DMS114 treated with DMSO at 0.1 percent for 48 hours (cell line): ENCODE results near the gene LANCL3.
"Not testable (repeated sequence)": the region's sequence is repeated elsewhere in the genome, so short reads cannot be mapped to it uniquely, and the experiment has no call there.

Experiments
- DNase-seq: peaks from one replicate; lab custom pipeline; 2025; ENCODE audit not compliant: unreplicated experiment; lab: John Stamatoyannopoulos, UW

Gene LANCL3

GRCh38 chrX:37609727-37610126 lies 38.3 kb downstream of the LANCL3 start:
- no peak for DNase-seq

DNA sequence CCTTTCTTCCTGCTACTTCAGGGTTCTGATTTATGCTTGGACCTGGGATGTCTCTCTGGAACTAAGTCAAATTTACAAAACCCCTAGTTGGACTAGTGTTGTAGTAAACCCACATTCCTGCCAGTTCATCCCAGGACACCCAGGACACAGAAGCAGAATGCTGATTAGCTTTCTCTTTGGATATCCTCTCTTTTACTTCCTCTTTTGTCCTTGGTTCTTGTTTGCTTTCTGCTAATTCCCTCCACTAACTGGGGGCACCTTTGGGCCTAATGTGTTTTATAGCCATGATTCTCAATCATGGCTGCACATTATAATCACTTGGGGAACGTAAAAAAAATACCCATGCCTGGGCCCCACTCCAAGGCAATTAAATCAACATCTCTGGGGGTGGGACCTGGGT lies 42.5 kb downstream of the LANCL3 start:
- DNase-seq: no peak

GRCh38 chrX:37627602-37628001 lies 56.1 kb downstream of the LANCL3 start:
- no peak for DNase-seq

GRCh38 chrX:37638047-37638446 lies 66.6 kb downstream of the LANCL3 start:
- no peak for DNase-seq

GRCh38 chrX:37640142-37640541 lies 68.7 kb downstream of the LANCL3 start:
- no peak for DNase-seq

- DNase-seq: no peak
Measured at GRCh38 chrX:37641859-37642258, 70.4 kb downstream of the LANCL3 start.

DNA sequence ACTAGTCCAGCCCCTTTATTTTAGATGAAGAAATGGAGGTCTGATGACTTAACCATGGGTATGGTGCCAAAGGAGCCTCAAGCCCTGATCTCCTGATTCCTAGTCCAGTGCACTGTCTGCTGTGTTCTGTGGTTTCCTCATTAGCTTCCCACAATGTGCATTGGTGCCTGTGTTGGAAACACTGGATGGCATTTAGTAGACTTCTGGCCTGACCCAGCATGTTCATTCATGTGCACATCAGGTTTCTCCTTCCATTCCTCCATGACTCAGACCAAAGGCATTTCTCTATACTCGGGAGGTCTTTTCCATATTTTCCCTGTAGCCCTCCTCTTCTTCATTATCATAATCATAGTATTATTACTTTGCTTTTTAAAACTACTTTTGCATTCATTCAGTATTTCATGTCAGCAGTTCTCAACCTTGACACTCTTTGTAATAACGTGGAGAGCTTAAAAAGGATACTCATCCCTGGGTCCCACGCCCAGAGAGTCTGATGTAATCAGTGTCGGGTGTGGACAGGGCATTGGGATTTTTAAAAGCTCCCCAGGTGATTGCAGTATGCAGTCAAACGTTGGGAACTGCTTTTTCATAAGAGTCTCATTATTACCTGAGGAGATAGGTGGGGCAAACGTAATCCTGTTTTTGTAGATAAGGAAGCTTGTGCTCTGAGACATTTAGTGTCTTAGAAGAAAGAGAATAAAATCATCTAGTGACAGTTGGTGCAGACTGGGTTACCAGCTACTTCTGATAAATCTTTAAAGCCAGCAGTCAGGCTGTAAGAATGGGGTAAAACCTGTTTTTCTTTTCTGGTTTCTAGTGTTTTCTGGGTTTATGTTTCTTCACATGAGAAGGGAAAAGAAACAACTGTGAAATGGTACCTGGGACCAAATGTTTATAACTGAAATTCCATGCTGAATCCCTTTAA lies 73.2 kb downstream of the LANCL3 start:
- no peak for DNase-seq

DNA sequence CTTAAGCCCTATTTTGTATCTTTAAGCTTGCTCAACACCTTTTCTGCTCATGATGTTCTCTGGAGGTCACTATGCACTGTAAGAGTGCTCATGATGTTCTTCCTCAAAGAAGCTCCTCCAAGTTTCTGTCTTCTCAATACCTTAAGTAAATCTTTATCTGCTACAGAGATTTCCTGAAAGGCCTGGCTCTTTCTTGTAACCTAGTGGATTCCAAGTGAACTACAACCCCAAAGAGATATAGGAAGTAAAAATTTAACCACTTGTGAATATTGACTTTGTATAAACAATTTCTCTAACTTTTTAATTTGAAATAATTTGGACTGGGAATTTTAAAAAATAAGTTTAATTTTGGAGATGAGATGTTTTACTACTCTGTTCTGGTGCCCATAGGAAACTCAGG lies 74.8 kb downstream of the LANCL3 start:
- DNase-seq: no peak

DNA sequence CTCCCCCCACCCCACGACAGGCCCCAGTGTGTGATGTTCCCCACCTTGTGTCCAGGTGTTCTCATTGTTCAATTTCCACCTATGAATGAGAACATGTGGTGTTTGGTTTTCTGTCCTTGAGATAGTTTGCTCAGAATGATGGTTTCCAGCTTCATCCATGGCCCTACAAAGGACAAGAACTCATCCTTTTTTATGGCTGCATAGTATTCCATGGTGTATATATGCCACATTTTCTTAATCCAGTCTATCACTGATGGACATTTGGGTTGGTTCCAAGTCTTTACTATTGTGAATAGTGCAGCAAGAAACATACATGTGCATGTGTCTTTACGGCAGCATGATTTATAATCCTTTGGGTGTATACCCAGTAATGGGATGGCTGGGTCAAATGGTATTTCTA lies 79.4 kb downstream of the LANCL3 start:
- not testable (repeated sequence) for DNase-seq

DNA sequence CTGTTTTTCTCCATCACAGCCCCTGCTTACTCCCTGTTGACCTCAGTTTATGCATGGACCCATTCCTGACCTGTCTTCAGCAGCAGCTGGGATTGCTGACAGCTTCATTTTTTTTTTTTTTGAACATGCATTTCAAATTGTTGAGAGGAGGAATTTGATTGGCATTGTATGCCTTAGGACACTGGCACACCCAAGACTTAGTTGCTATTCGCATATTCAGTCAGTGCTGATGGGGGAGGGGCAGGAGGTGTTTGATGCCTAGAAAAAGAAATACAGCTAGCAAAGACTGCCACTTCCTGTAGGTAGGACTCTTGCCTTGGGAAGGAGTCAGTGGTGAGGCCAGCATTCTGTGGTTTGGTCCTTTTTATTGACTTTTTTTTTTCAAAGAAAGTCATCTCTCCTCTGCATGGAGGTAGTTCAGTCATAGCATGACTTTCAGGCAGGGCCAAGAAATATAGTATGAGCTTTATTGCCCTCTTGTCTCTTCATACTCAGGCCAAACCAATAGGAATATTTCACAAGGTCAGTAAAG lies 80.5 kb downstream of the LANCL3 start:
- no peak for DNase-seq

GRCh38 chrX:37652589-37653231 lies 81.2 kb downstream of the LANCL3 start:
- no peak for DNase-seq

- no peak for DNase-seq
Measured at GRCh38 chrX:37653397-37654085, 82.1 kb downstream of the LANCL3 start.

DNA sequence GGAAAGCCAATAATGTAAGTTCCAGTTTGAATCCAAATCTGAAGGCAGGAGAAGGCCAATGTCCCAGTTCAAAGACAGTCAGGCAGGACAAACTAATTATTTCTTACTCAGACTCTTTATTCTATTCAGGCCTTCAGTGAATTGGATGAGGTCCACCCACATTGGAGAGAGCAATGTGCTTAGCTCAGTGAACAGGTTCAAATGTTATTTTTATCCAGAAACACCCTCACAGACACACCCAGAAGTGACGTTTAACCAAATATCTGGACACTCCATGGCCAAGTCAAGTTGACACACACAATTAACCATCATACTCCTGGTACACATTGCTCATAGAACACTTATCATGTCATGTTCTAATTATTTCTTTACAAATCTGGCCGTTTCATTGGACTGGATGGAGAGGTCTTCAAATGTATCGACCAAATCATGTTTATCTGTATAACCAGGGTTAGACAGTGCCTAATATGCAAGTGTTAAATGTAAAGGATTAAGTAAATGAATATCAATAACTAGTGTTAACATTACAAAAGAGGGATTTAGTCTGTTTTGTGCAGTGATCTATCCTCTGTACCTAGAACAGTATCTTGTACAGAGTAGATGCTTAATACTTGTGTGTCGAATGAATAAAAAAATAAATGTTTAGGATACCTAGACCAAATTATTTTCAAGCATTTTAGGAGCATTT lies 87.0 kb downstream of the LANCL3 start:
- DNase-seq: no peak

DNA sequence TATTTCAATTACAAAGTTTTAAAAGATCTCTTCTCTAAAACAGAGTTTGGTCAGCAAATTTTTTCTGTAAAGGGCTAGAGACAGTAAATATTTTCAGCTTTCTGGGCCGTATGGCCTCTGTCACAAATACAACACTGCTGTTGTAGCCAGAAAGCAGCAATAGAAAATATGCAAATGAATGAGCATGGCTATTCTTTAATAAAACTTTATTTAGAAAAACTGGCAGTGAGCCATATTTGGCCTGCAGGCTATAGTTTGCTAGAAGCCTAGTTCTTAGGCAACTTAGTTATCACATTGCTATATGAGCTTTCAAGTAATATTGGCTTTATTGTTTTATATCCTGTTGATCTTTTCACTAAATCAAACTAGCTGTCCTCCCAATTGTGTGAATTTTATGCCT lies 87.6 kb downstream of the LANCL3 start:
- no peak for DNase-seq

- DNase-seq: no peak
Measured at GRCh38 chrX:37662181-37662580, 90.7 kb downstream of the LANCL3 start.

GRCh38 chrX:37666516-37666915 lies 95.1 kb downstream of the LANCL3 start:
- no peak for DNase-seq

- DNase-seq: no peak
Measured at GRCh38 chrX:37667141-37667540, 95.7 kb downstream of the LANCL3 start.

- DNase-seq: no peak
Measured at GRCh38 chrX:37672563-37672962, 101.1 kb downstream of the LANCL3 start.

GRCh38 chrX:37676811-37677210 lies 105.3 kb downstream of the LANCL3 start:
- no peak for DNase-seq

- no peak for DNase-seq
Measured at GRCh38 chrX:37677243-37677642, 105.8 kb downstream of the LANCL3 start.

DNA sequence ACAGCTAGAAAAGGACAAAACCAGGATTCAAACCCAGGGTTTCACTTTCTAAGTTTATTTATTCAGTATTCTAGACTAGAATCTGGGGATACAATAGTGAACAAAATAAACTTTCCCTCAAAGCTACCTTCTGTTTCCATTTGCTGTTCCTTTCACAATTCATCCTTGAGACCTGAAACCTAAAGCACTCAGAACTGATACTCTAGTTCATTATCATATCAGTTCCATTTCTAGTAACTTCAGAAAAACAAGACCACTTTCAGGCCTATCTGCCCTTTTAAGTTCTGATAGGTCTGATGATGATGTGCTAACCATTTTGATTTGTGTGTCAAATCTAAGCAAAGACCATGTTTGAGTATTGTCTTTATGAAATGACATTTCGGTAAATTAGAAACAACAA lies 106.3 kb downstream of the LANCL3 start:
- DNase-seq: no peak
